Trophoblast cell (in vitro differentiated cells and primary cell): Measurements from ENCODE around the gene NRP2.

Source experiments
- DNase-seq, 2 donors: peaks; one replicate each; pipeline ENCODE4 v3.0.0-alpha.2; 2016
- H2AFZ ChIP-seq: 2 replicates; pipeline ENCODE4 v1.6.1; 2013; ENCODE audit warnings: low read length, moderate library complexity, mild to moderate bottlenecking; ENCODE audit not compliant: insufficient read depth, poor library complexity
- H2AK5ac ChIP-seq: 2 replicates; pipeline ENCODE4 v1.6.1; 2013; ENCODE audit warnings: mild to moderate bottlenecking, low read length
- H2BK120ac ChIP-seq: 2 replicates; pipeline ENCODE4 v1.6.1; 2013; ENCODE audit warnings: low read length, mild to moderate bottlenecking, moderate library complexity; ENCODE audit not compliant: insufficient read depth, poor library complexity
- H2BK12ac ChIP-seq: 2 replicates; pipeline ENCODE4 v1.6.1; 2013; ENCODE audit warnings: mild to moderate bottlenecking, low read length, moderate library complexity
- H2BK5ac ChIP-seq: 2 replicates; pipeline ENCODE4 v1.6.1; 2013; ENCODE audit warnings: low read length, low read depth, moderate library complexity, mild to moderate bottlenecking; ENCODE audit not compliant: poor library complexity
- H3K14ac ChIP-seq: 2 replicates; pipeline ENCODE4 v1.6.1; 2013; ENCODE audit warnings: mild to moderate bottlenecking, low read length
- H3K18ac ChIP-seq: 2 replicates; pipeline ENCODE4 v1.6.1; 2013; ENCODE audit warnings: mild to moderate bottlenecking, low read length
- H3K23ac ChIP-seq: 2 replicates; pipeline ENCODE4 v1.6.1; 2013; ENCODE audit warnings: low read length
- H3K27ac ChIP-seq: 2 replicates; pipeline ENCODE4 v1.5.1; 2013; ENCODE audit warnings: low read depth, mild to moderate bottlenecking, inconsistent platforms, low read length, moderate library complexity
- H3K27me3 ChIP-seq: 2 replicates; pipeline ENCODE4 v1.6.1; 2013; ENCODE audit warnings: inconsistent platforms, mild to moderate bottlenecking, low read length, moderate library complexity; ENCODE audit not compliant: insufficient read depth
- H3K36me3 ChIP-seq, 2 experiments: 1 replicate in 1 of 2; 2 replicates in 1 of 2; pipeline ENCODE4 v1.6.1; 2013; ENCODE audit warnings: low read length in 2 of 2, mild to moderate bottlenecking in 2 of 2, moderate library complexity in 1 of 2; ENCODE audit not compliant: insufficient read depth in 2 of 2, control insufficient read depth in 1 of 2
- H3K4ac ChIP-seq: 2 replicates; pipeline ENCODE4 v1.6.1; 2013; ENCODE audit warnings: low read depth, mild to moderate bottlenecking, low read length, moderate library complexity
- H3K4me1 ChIP-seq, 2 experiments: 1 replicate in 1 of 2; 2 replicates in 1 of 2; pipeline ENCODE4 v1.6.1; 2013; ENCODE audit warnings: low read length in 2 of 2, mild to moderate bottlenecking in 2 of 2, moderate library complexity in 1 of 2; ENCODE audit not compliant: insufficient read depth in 2 of 2, control insufficient read depth in 1 of 2
- H3K4me2 ChIP-seq: 2 replicates; pipeline ENCODE4 v1.6.1; 2013; ENCODE audit warnings: inconsistent platforms, mild to moderate bottlenecking, low read length, moderate library complexity
- H3K4me3 ChIP-seq: 2 replicates; pipeline ENCODE4 v1.5.1; 2013; ENCODE audit warnings: mild to moderate bottlenecking, low read depth, low read length, inconsistent platforms
- H3K79me1 ChIP-seq: one replicate; pipeline ENCODE4 v1.6.1; 2013; ENCODE audit warnings: low read length
- H3K79me2 ChIP-seq: 2 replicates; pipeline ENCODE4 v1.6.1; 2013; ENCODE audit warnings: low read length, mild to moderate bottlenecking; ENCODE audit not compliant: control insufficient read depth, insufficient read depth, poor library complexity
- H3K9ac ChIP-seq: 2 replicates; pipeline ENCODE4 v1.6.1; 2013; ENCODE audit warnings: mild to moderate bottlenecking, low read length
- H3K9me3 ChIP-seq: 2 replicates; pipeline ENCODE4 v1.6.1; 2013; ENCODE audit warnings: low read depth, mild to moderate bottlenecking, control low read depth, inconsistent platforms, low read length; ENCODE audit not compliant: insufficient read depth
- H4K12ac ChIP-seq: 2 replicates; pipeline ENCODE4 v1.6.1; 2013; ENCODE audit warnings: low read depth, mild to moderate bottlenecking, low read length, moderate library complexity
- H4K8ac ChIP-seq: 2 replicates; pipeline ENCODE4 v1.6.1; 2013; ENCODE audit warnings: low read depth, mild to moderate bottlenecking, low read length, moderate library complexity
- H4K91ac ChIP-seq: one replicate; pipeline ENCODE4 v1.6.1; 2013; ENCODE audit warnings: low read depth, mild to moderate bottlenecking, low read length, moderate library complexity
- WGBS: extraction: QIAGEN DNeasy Blood & Tissue Kit; methylation state at CpG from one replicate; pipeline ENCODE4 v1.1.7; 2013; ENCODE audit warnings: missing lambda C conversion rate; ENCODE audit not compliant: insufficient read length, insufficient coverage; ENCODE audit errors: extremely low coverage; 5-methylcytosine and 5-hydroxymethylcytosine counted together

NRP2 gene

GRCh38 chr2:205708231-205708631 lies 25.9 kb downstream of the NRP2 start:
- Histone ChIP-seq H4K8ac (no peak overlapping the region), H3K4ac (no peak overlapping the region), H2BK12ac (no peak overlapping the region), H3K18ac (no peak overlapping the region), H3K9me3 (no peaks in the 10 kb centered on the region), H2BK120ac (no peak overlapping the region), H2AFZ (no peak overlapping the region), H2AK5ac (no peak overlapping the region), H4K12ac (no peak overlapping the region), H3K23ac (no peak overlapping the region), H3K27ac (no peak overlapping the region), H3K4me3 (no peak overlapping the region), H2BK5ac (no peak overlapping the region), H3K36me3 (peaks cover 0 to 2% of the 10 kb centered on the region in 2 experiments), H3K4me1 (peaks cover 0 to 24% of the 10 kb centered on the region in 2 experiments), H3K9ac (no peak overlapping the region), H3K79me2 (no peaks in the 10 kb centered on the region), H3K14ac (no peak overlapping the region), H3K27me3 (no peaks in the 10 kb centered on the region), H3K79me1 (no peaks in the 10 kb centered on the region), H4K91ac (no peak overlapping the region), H3K4me2 (no peak overlapping the region)
- DNase-seq, result no peak
- whole genome bisulfite sequencing, result no CpG with 5 or more reads among the region's 11 CpGs

- Histone ChIP-seq H3K27ac (no peak overlapping the region), H3K79me2 (no peaks in the 10 kb centered on the region), H3K9me3 (no peaks in the 10 kb centered on the region), H2AK5ac (no peak overlapping the region), H2AFZ (no peak overlapping the region), H3K18ac (no peak overlapping the region), H3K27me3 (no peaks in the 10 kb centered on the region), H3K36me3 (peaks cover 0 to 2% of the 10 kb centered on the region in 2 experiments), H3K4me1 (peaks cover 2 to 19% of the 10 kb centered on the region in 2 experiments), H3K14ac (no peak overlapping the region), H2BK120ac (no peak overlapping the region), H4K12ac (no peak overlapping the region), H3K23ac (no peak overlapping the region), H3K79me1 (no peaks in the 10 kb centered on the region), H3K9ac (no peak overlapping the region), H4K8ac (no peak overlapping the region), H2BK12ac (no peak overlapping the region), H2BK5ac (no peak overlapping the region), H3K4me2 (no peak overlapping the region), H3K4ac (no peak overlapping the region), H4K91ac (no peak overlapping the region), H3K4me3 (no peak overlapping the region)
- WGBS, result no CpG with 5 or more reads among the region's 4 CpGs
- peak; percentile 89 to 96 for DNase-seq
Observed at GRCh38 chr2:205709319-205709718, 27.0 kb downstream of the NRP2 start.

GRCh38 chr2:205712508-205712907 lies 30.2 kb downstream of the NRP2 start:
- Histone ChIP-seq H3K23ac (no peak overlapping the region), H3K4ac (no peak overlapping the region), H2BK12ac (no peak overlapping the region), H2BK5ac (no peak overlapping the region), H3K4me2 (no peak overlapping the region), H2BK120ac (no peak overlapping the region), H3K27ac (no peak overlapping the region), H3K14ac (no peak overlapping the region), H3K9ac (no peak overlapping the region), H4K8ac (no peak overlapping the region), H3K79me2 (no peaks in the 10 kb centered on the region), H3K9me3 (no peaks in the 10 kb centered on the region), H3K4me1 (peaks cover 11 to 21% of the 10 kb centered on the region in 2 experiments), H4K12ac (no peak overlapping the region), H3K18ac (no peak overlapping the region), H3K4me3 (no peak overlapping the region), H3K79me1 (no peaks in the 10 kb centered on the region), H4K91ac (no peak overlapping the region), H2AK5ac (no peak overlapping the region), H3K27me3 (no peaks in the 10 kb centered on the region), H3K36me3 (peaks cover 2 to 7% of the 10 kb centered on the region in 2 experiments), H2AFZ (no peak overlapping the region)
- peak; percentile 16 to 39 for DNase-seq
- no CpG with 5 or more reads among the region's 1 CpG for WGBS

GRCh38 chr2:205713086-205713485 lies 30.8 kb downstream of the NRP2 start:
- Histone ChIP-seq H3K23ac (no peak overlapping the region), H3K9ac (no peak overlapping the region), H3K79me2 (no peaks in the 10 kb centered on the region), H3K4me2 (no peak overlapping the region), H2BK12ac (no peak overlapping the region), H4K91ac (no peak overlapping the region), H4K8ac (no peak overlapping the region), H3K27me3 (no peaks in the 10 kb centered on the region), H3K36me3 (peaks cover 2 to 9% of the 10 kb centered on the region in 2 experiments), H3K18ac (no peak overlapping the region), H3K4me1 (peaks cover 11 to 17% of the 10 kb centered on the region in 2 experiments), H3K14ac (no peak overlapping the region), H3K4ac (no peak overlapping the region), H4K12ac (no peak overlapping the region), H3K27ac (no peak overlapping the region), H3K79me1 (no peaks in the 10 kb centered on the region), H2AK5ac (no peak overlapping the region), H3K9me3 (no peaks in the 10 kb centered on the region), H2AFZ (no peak overlapping the region), H2BK120ac (no peak overlapping the region), H2BK5ac (no peak overlapping the region), H3K4me3 (no peak overlapping the region)
- peak in 1 of 2 donors; percentile 16 for DNase-seq
- WGBS, result no CpG with 5 or more reads among the region's 1 CpG
